Parathyroid adenoma (tissue), 2 donors: ENCODE results near the gene FANK1.
"Not testable (repeated sequence)": the region's sequence is repeated elsewhere in the genome, so short reads cannot be mapped to it uniquely, and the experiment has no call there.

Experiments
- H2AFZ ChIP-seq: fragments of 300-600 bp; sonication (generic); one replicate; pipeline ENCODE4 v1.7.0; 2017; ENCODE audit warnings: antibody characterized with exemption, mild to moderate bottlenecking
- H3K27ac ChIP-seq: fragments of 300-600 bp; sonication (generic); one replicate; pipeline ENCODE4 v1.7.0; 2017
- H3K27me3 ChIP-seq: fragments of 300-600 bp; sonication (generic); one replicate; pipeline ENCODE4 v1.7.0; 2017; ENCODE audit warnings: low read length; ENCODE audit not compliant: control insufficient read depth, insufficient read depth
- H3K36me3 ChIP-seq: fragments of 300-600 bp; sonication (generic); one replicate; pipeline ENCODE4 v1.7.0; 2017; ENCODE audit warnings: low read length; ENCODE audit not compliant: control insufficient read depth, insufficient read depth
- H3K4me1 ChIP-seq: fragments of 300-600 bp; sonication (generic); one replicate; pipeline ENCODE4 v1.7.0; 2017; ENCODE audit warnings: control low read depth
- H3K4me2 ChIP-seq: fragments of 300-600 bp; sonication (generic); one replicate; pipeline ENCODE4 v1.7.0; 2017; ENCODE audit warnings: low read length
- H3K4me3 ChIP-seq: fragments of 300-600 bp; sonication (generic); one replicate; pipeline ENCODE4 v1.7.0; 2017; ENCODE audit warnings: low read depth, low read length
- H3K79me2 ChIP-seq: fragments of 300-600 bp; sonication (generic); one replicate; pipeline ENCODE4 v1.7.0; 2017; ENCODE audit warnings: control low read depth
- H3K9ac ChIP-seq: fragments of 300-600 bp; sonication (generic); one replicate; pipeline ENCODE4 v1.7.0; 2017; ENCODE audit warnings: mild to moderate bottlenecking
- H3K9me3 ChIP-seq: fragments of 300-600 bp; sonication (generic); one replicate; pipeline ENCODE4 v1.7.0; 2017; ENCODE audit warnings: low read length; ENCODE audit not compliant: control insufficient read depth
- CTCF ChIP-seq: fragments of 300-600 bp; sonication (generic); IDR thresholded peaks from one replicate; pipeline ENCODE4 v1.7.0; 2017; ENCODE audit warnings: antibody characterized with exemption, mild to moderate bottlenecking
- donor health status: primary hyperparathyroidism.

FANK1 gene

DNA sequence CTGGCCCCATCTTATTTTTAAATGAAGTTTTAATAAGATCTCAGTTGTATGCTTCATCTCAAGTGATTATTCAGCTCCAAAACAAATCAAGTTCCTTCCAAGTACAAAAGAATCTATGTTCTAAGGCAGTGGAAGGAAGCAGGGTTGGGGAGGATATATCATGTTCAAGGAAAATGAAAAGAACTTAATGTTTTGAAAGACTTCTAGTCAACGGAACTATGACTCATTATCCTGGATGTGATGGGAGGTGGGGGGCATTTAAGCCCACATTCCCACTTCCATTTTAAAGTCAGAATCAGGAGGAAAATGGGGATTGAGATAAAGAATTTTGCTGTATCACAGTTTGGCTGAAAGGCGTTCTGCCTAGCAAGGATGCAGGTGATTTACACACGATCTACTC lies 59.4 kb downstream of the FANK1 start:
- no peak overlapping the region for H3K4me2 ChIP-seq
- no peaks in the 10 kb centered on the region for H3K36me3 ChIP-seq
- no peaks in the 10 kb centered on the region for H3K79me2 ChIP-seq
- H3K27ac ChIP-seq, result no peak overlapping the region
- no peak overlapping the region for H3K4me3 ChIP-seq
- no peaks in the 10 kb centered on the region for H3K27me3 ChIP-seq
- H3K9me3 ChIP-seq, result no peaks in the 10 kb centered on the region
- TF ChIP-seq CTCF, result no peak
- H2AFZ ChIP-seq, result no peak overlapping the region
- no peak overlapping the region for H3K9ac ChIP-seq
- no peaks in the 10 kb centered on the region for H3K4me1 ChIP-seq

GRCh38 chr10:125961743-125962142 lies 65.4 kb downstream of the FANK1 start:
- H2AFZ ChIP-seq, result no peak overlapping the region
- no peak overlapping the region for H3K4me2 ChIP-seq
- no peaks in the 10 kb centered on the region for H3K4me1 ChIP-seq
- no peak overlapping the region for H3K4me3 ChIP-seq
- H3K27me3 ChIP-seq, result no peaks in the 10 kb centered on the region
- TF ChIP-seq CTCF, result no peak
- H3K27ac ChIP-seq, result no peak overlapping the region
- H3K9ac ChIP-seq, result no peak overlapping the region
- no peaks in the 10 kb centered on the region for H3K9me3 ChIP-seq
- H3K79me2 ChIP-seq, result no peaks in the 10 kb centered on the region
- H3K36me3 ChIP-seq, result no peaks in the 10 kb centered on the region

DNA sequence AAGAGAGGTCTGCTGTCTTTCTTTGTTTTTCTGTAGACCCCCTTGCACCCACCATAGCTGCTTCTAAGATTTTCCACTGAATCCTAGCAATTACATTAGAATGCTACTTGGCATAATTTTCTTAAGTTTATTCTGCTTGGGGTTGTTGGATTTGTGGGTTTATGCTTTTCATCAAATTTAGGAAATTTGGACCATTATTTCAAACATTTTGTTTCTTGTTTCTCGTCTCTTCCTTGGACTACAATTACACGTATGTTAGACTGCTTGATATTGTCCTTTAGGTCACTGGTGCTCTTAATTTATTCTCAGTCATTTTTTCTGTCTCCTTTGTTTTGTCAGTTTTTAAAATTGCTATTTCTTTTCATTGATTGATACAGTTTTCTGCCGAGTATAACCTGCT lies 65.8 kb downstream of the FANK1 start:
- no peak overlapping the region for H3K27ac ChIP-seq
- H3K27me3 ChIP-seq, result no peaks in the 10 kb centered on the region
- no peak for TF ChIP-seq CTCF
- H3K4me3 ChIP-seq, result no peak overlapping the region
- no peak overlapping the region for H3K4me2 ChIP-seq
- H3K36me3 ChIP-seq, result no peaks in the 10 kb centered on the region
- no peak overlapping the region for H2AFZ ChIP-seq
- H3K9ac ChIP-seq, result no peak overlapping the region
- no peaks in the 10 kb centered on the region for H3K9me3 ChIP-seq
- no peaks in the 10 kb centered on the region for H3K79me2 ChIP-seq
- no peaks in the 10 kb centered on the region for H3K4me1 ChIP-seq

DNA sequence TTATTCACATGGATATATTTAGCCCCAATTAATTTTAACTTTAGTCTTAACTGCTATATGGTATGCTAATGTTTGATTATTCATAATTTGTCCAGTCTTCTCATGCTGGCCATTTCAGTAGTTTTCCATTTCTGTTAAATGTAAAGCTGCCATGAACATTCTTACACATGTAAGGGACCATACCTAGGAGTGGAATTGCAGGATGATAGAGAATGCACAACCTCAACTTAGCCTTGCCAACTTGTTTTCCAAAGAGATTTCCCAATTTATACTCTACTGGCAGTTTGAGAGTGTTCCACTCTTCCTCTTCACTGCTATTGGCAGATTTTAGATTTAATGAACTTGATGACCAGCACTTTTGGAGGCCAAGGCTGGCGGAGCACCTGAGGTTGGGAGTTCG lies 68.2 kb downstream of the FANK1 start:
- no peak overlapping the region for H2AFZ ChIP-seq
- H3K36me3 ChIP-seq, result no peaks in the 10 kb centered on the region
- no peaks in the 10 kb centered on the region for H3K4me1 ChIP-seq
- TF ChIP-seq CTCF, result no peak
- no peaks in the 10 kb centered on the region for H3K9me3 ChIP-seq
- no peak overlapping the region for H3K27ac ChIP-seq
- no peaks in the 10 kb centered on the region for H3K27me3 ChIP-seq
- H3K79me2 ChIP-seq, result no peaks in the 10 kb centered on the region
- H3K4me2 ChIP-seq, result no peak overlapping the region
- H3K9ac ChIP-seq, result no peak overlapping the region
- no peak overlapping the region for H3K4me3 ChIP-seq

GRCh38 chr10:125967533-125967932 lies 71.2 kb downstream of the FANK1 start:
- Histone ChIP-seq H3K4me3 (no peak overlapping the region), H3K9me3 (no peaks in the 10 kb centered on the region), H3K4me1 (no peaks in the 10 kb centered on the region), H3K27ac (no peak overlapping the region), H3K27me3 (no peaks in the 10 kb centered on the region), H3K9ac (no peak overlapping the region), H3K4me2 (no peak overlapping the region), H2AFZ (no peak overlapping the region), H3K79me2 (no peaks in the 10 kb centered on the region), H3K36me3 (no peaks in the 10 kb centered on the region)
- no peak for TF ChIP-seq CTCF

GRCh38 chr10:125970077-125970630 lies 73.8 kb downstream of the FANK1 start:
- not testable (repeated sequence) for H3K27me3 ChIP-seq, H3K27ac ChIP-seq, H3K9me3 ChIP-seq

More at GRCh38 chr10:125970077-125970630, 73.8 kb downstream of the FANK1 start:
- H3K4me2 ChIP-seq, H3K4me3 ChIP-seq, H3K36me3 ChIP-seq, H3K9ac ChIP-seq, H3K79me2 ChIP-seq, H2AFZ ChIP-seq, H3K4me1 ChIP-seq: not testable (repeated sequence)
